Measurements from ENCODE around the gene GABRA4.

DNA sequence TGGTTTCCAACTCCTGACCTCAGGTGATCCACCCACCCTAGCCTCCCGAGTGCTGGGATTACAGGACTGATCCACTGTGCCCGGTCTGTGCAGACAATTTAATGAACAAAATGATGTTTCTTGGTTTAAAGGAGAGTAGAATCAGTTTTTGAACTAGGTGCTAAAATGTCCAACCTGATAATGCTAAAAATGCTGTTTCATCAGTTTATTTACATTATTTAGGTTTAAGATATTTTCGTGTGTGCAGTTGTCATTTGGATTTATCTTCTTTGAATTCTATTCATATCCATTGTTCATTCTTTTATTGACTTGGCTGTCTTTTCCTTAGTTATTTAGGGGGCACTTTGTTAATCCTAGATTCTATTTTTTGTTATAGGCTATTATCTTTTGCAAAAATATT is 20.0 kb upstream of the GABRA4 start:
- TF ChIP-seq, protein P1, sequence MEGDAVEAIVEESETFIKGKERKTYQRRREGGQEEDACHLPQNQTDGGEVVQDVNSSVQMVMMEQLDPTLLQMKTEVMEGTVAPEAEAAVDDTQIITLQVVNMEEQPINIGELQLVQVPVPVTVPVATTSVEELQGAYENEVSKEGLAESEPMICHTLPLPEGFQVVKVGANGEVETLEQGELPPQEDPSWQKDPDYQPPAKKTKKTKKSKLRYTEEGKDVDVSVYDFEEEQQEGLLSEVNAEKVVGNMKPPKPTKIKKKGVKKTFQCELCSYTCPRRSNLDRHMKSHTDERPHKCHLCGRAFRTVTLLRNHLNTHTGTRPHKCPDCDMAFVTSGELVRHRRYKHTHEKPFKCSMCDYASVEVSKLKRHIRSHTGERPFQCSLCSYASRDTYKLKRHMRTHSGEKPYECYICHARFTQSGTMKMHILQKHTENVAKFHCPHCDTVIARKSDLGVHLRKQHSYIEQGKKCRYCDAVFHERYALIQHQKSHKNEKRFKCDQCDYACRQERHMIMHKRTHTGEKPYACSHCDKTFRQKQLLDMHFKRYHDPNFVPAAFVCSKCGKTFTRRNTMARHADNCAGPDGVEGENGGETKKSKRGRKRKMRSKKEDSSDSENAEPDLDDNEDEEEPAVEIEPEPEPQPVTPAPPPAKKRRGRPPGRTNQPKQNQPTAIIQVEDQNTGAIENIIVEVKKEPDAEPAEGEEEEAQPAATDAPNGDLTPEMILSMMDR (IDR thresholded peaks at IDR 0.05): no peak
- TF ChIP-seq POLR2AphosphoS5 (IDR thresholded peaks at IDR 0.05): no peak
- TF ChIP-seq POLR2A (IDR thresholded peaks at IDR 0.05): no peak
